SK-N-SH treated with all-trans-retinoic acid at 6 μM for 48 hours (cell line): ENCODE measurements around the gene SELENOT.

ENCODE experiments used
- ARNTL ChIP-seq: fragments of 450-650 bp; formaldehyde crosslinking; IDR thresholded peaks from 2 replicates; pipeline ENCODE4 v1.5.0; 2020; ENCODE audit warnings: low read depth, mild to moderate bottlenecking, moderate library complexity, borderline replicate concordance
- RARB ChIP-seq: fragments of 250-450 bp; sonication (Bioruptor Pico); IDR thresholded peaks from 2 replicates; pipeline ENCODE4 v1.8.0; 2021; ENCODE audit warnings: mild to moderate bottlenecking, moderate library complexity
- SNAI2 ChIP-seq: fragments of 250-450 bp; sonication (Bioruptor Pico); IDR thresholded peaks from 2 replicates; pipeline ENCODE4 v1.5.0; 2020; ENCODE audit warnings: mild to moderate bottlenecking, moderate library complexity
- TCF4 ChIP-seq: fragments of 250-450 bp; sonication (Bioruptor Pico); IDR thresholded peaks from 2 replicates; pipeline ENCODE4 v1.8.0; 2021; ENCODE audit warnings: mild to moderate bottlenecking, moderate library complexity, borderline replicate concordance
- ZFP3 ChIP-seq: fragments of 250-450 bp; sonication (Bioruptor Pico); IDR thresholded peaks from 2 replicates; pipeline ENCODE4 v1.5.0; 2020; ENCODE audit warnings: mild to moderate bottlenecking, moderate library complexity
- ZNF565 ChIP-seq: fragments of 450-650 bp; formaldehyde crosslinking; conservative IDR thresholded peaks from 2 replicates; pipeline ENCODE4 v1.5.0; 2020; ENCODE audit warnings: low read depth, mild to moderate bottlenecking, moderate library complexity

DNA sequence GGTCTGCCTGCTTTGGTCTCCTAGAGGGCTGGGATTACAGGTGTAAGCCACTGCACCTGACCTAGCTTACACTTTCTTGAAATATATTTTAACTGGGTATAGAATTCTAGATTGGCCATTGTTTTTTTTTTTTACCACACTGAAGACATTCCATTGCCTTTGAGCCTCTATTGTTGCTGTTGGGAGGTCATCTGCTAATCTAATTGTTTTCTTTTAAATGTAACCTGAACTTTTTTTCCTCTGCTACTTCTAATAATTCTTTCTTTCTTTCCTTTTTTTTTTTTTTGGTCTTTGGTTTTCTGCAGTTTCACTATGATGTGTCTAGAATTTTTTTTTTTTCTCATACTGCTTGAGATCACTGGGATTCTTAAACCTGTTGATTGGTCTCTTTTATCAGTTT, 72.5 kb downstream of the SELENOT start:
- TF ChIP-seq RARB (CRISPR knock-in tag) (no peak), ZNF565 (CRISPR knock-in tag) (no peak), TCF4 (CRISPR knock-in tag) (no peak), ARNTL (CRISPR knock-in tag) (no peak), SNAI2 (CRISPR knock-in tag) (no peak), ZFP3 (no peak)
